ENCODE results near the gene OSTN.

OSTN gene

GRCh38 chr3:191303596-191303995 lies 104.6 kb downstream of the OSTN start:
- Histone ChIP-seq H2AK5ac (ENCODE audit: low read length) (no peak overlapping the region), H3K23ac (ENCODE audit: low read length) (no peak overlapping the region), H3K9ac (ENCODE audit: low read length) (no peak overlapping the region), H3K27ac (ENCODE audit: low read depth, low read length) (no peak overlapping the region), H2BK15ac (replicated peaks; ENCODE audit: low read depth) (no peak overlapping the region), H3K79me1 (ENCODE audit: low read length) (no peaks in the 10 kb centered on the region), H2BK120ac (ENCODE audit: low read depth, low read length) (no peak overlapping the region), H4K5ac (ENCODE audit: low read length) (no peak overlapping the region), H3K56ac (ENCODE audit: low read length) (no peak overlapping the region), H4K8ac (ENCODE audit: low read depth, low read length) (no peak overlapping the region), H3K4me1 (ENCODE audit: control insufficient read depth, low read depth, low read length) (peaks cover 2% of the 10 kb centered on the region), H3K36me3 (ENCODE audit: control insufficient read depth, insufficient read depth, low read length) (no peaks in the 10 kb centered on the region), H3K79me2 (ENCODE audit: control insufficient read depth, insufficient read depth, low read length) (no peaks in the 10 kb centered on the region), H3K4me3 (ENCODE audit: low read length) (no peak overlapping the region), H3K27me3 (ENCODE audit: insufficient read depth, low read length, poor library complexity) (no peaks in the 10 kb centered on the region), H2BK5ac (ENCODE audit: low read length) (no peak overlapping the region), H3K18ac (ENCODE audit: low read length) (no peak overlapping the region), H3K4ac (ENCODE audit: low read depth, low read length) (no peak overlapping the region), H3K4me2 (ENCODE audit: low read length) (no peak overlapping the region)
- DNase-seq: no peak
- WGBS (ENCODE audit: extremely low coverage, insufficient coverage, low lambda C conversion rate): no CpG with 5 or more reads among the region's 3 CpGs

GRCh38 chr3:191306428-191306827 lies 107.4 kb downstream of the OSTN start:
- Histone ChIP-seq H2BK120ac (ENCODE audit: low read depth, low read length) (no peak overlapping the region), H3K18ac (ENCODE audit: low read length) (no peak overlapping the region), H3K79me1 (ENCODE audit: low read length) (no peaks in the 10 kb centered on the region), H2AK5ac (ENCODE audit: low read length) (no peak overlapping the region), H4K5ac (ENCODE audit: low read length) (no peak overlapping the region), H3K36me3 (ENCODE audit: control insufficient read depth, insufficient read depth, low read length) (no peaks in the 10 kb centered on the region), H3K56ac (ENCODE audit: low read length) (no peak overlapping the region), H3K23ac (ENCODE audit: low read length) (no peak overlapping the region), H4K8ac (ENCODE audit: low read depth, low read length) (no peak overlapping the region), H3K79me2 (ENCODE audit: control insufficient read depth, insufficient read depth, low read length) (no peaks in the 10 kb centered on the region), H3K4me2 (ENCODE audit: low read length) (no peak overlapping the region), H3K4me1 (ENCODE audit: control insufficient read depth, low read depth, low read length) (peaks cover 2% of the 10 kb centered on the region), H3K9ac (ENCODE audit: low read length) (no peak overlapping the region), H3K27me3 (ENCODE audit: insufficient read depth, low read length, poor library complexity) (no peaks in the 10 kb centered on the region), H2BK15ac (replicated peaks; ENCODE audit: low read depth) (no peak overlapping the region), H3K4me3 (ENCODE audit: low read length) (no peak overlapping the region), H3K27ac (ENCODE audit: low read depth, low read length) (no peak overlapping the region), H3K4ac (ENCODE audit: low read depth, low read length) (no peak overlapping the region), H2BK5ac (ENCODE audit: low read length) (no peak overlapping the region)
- no peak for DNase-seq
- no CpG with 5 or more reads among the region's 4 CpGs for WGBS (ENCODE audit: extremely low coverage, insufficient coverage, low lambda C conversion rate)

GRCh38 chr3:191307341-191307740 lies 108.3 kb downstream of the OSTN start:
- no peaks in the 10 kb centered on the region for H3K79me2 ChIP-seq (ENCODE audit: control insufficient read depth, insufficient read depth, low read length)
- H3K4me1 ChIP-seq (ENCODE audit: control insufficient read depth, low read depth, low read length): peaks cover 2% of the 10 kb centered on the region
- H3K9ac ChIP-seq (ENCODE audit: low read length): no peak overlapping the region
- no CpG with 5 or more reads among the region's 4 CpGs for WGBS (ENCODE audit: extremely low coverage, insufficient coverage, low lambda C conversion rate)
- H3K4me2 ChIP-seq (ENCODE audit: low read length): no peak overlapping the region
- H3K27me3 ChIP-seq (ENCODE audit: insufficient read depth, low read length, poor library complexity): no peaks in the 10 kb centered on the region
- H2BK15ac ChIP-seq (replicated peaks; ENCODE audit: low read depth): no peak overlapping the region
- H3K79me1 ChIP-seq (ENCODE audit: low read length): no peaks in the 10 kb centered on the region
- H2BK120ac ChIP-seq (ENCODE audit: low read depth, low read length): no peak overlapping the region
- H3K27ac ChIP-seq (ENCODE audit: low read depth, low read length): no peak overlapping the region
- no peak overlapping the region for H3K23ac ChIP-seq (ENCODE audit: low read length)
- H4K8ac ChIP-seq (ENCODE audit: low read depth, low read length): no peak overlapping the region
- no peak overlapping the region for H2BK5ac ChIP-seq (ENCODE audit: low read length)
- H3K4ac ChIP-seq (ENCODE audit: low read depth, low read length): no peak overlapping the region
- no peak overlapping the region for H3K56ac ChIP-seq (ENCODE audit: low read length)
- no peak for DNase-seq
- no peak overlapping the region for H3K4me3 ChIP-seq (ENCODE audit: low read length)
- H3K36me3 ChIP-seq (ENCODE audit: control insufficient read depth, insufficient read depth, low read length): no peaks in the 10 kb centered on the region
- no peak overlapping the region for H2AK5ac ChIP-seq (ENCODE audit: low read length)
- H3K18ac ChIP-seq (ENCODE audit: low read length): no peak overlapping the region
- no peak overlapping the region for H4K5ac ChIP-seq (ENCODE audit: low read length)

GRCh38 chr3:191313296-191313695 lies 114.3 kb downstream of the OSTN start:
- Histone ChIP-seq H3K4ac (ENCODE audit: low read depth, low read length) (no peak overlapping the region), H3K79me2 (ENCODE audit: control insufficient read depth, insufficient read depth, low read length) (no peaks in the 10 kb centered on the region), H4K5ac (ENCODE audit: low read length) (no peak overlapping the region), H3K18ac (ENCODE audit: low read length) (no peak overlapping the region), H2BK15ac (replicated peaks; ENCODE audit: low read depth) (no peak overlapping the region), H3K36me3 (ENCODE audit: control insufficient read depth, insufficient read depth, low read length) (no peaks in the 10 kb centered on the region), H3K4me1 (ENCODE audit: control insufficient read depth, low read depth, low read length) (no peaks in the 10 kb centered on the region), H4K8ac (ENCODE audit: low read depth, low read length) (no peak overlapping the region), H3K56ac (ENCODE audit: low read length) (no peak overlapping the region), H3K9ac (ENCODE audit: low read length) (no peak overlapping the region), H3K23ac (ENCODE audit: low read length) (no peak overlapping the region), H2BK5ac (ENCODE audit: low read length) (no peak overlapping the region), H2AK5ac (ENCODE audit: low read length) (no peak overlapping the region), H2BK120ac (ENCODE audit: low read depth, low read length) (no peak overlapping the region), H3K27ac (ENCODE audit: low read depth, low read length) (no peak overlapping the region), H3K79me1 (ENCODE audit: low read length) (no peaks in the 10 kb centered on the region), H3K4me3 (ENCODE audit: low read length) (no peak overlapping the region), H3K4me2 (ENCODE audit: low read length) (no peak overlapping the region), H3K27me3 (ENCODE audit: insufficient read depth, low read length, poor library complexity) (no peaks in the 10 kb centered on the region)
- no peak for DNase-seq
- WGBS (ENCODE audit: extremely low coverage, insufficient coverage, low lambda C conversion rate): no CpG with 5 or more reads among the region's 2 CpGs

- Histone ChIP-seq H3K36me3 (ENCODE audit: control insufficient read depth, insufficient read depth, low read length) (no peaks in the 10 kb centered on the region), H2BK120ac (ENCODE audit: low read depth, low read length) (no peak overlapping the region), H3K27ac (ENCODE audit: low read depth, low read length) (no peak overlapping the region), H3K9ac (ENCODE audit: low read length) (no peak overlapping the region), H3K4me3 (ENCODE audit: low read length) (no peak overlapping the region), H2AK5ac (ENCODE audit: low read length) (no peak overlapping the region), H3K4ac (ENCODE audit: low read depth, low read length) (no peak overlapping the region), H3K79me2 (ENCODE audit: control insufficient read depth, insufficient read depth, low read length) (no peaks in the 10 kb centered on the region), H2BK15ac (replicated peaks; ENCODE audit: low read depth) (no peak overlapping the region), H3K4me1 (ENCODE audit: control insufficient read depth, low read depth, low read length) (no peaks in the 10 kb centered on the region), H3K4me2 (ENCODE audit: low read length) (no peak overlapping the region), H4K5ac (ENCODE audit: low read length) (no peak overlapping the region), H3K27me3 (ENCODE audit: insufficient read depth, low read length, poor library complexity) (no peaks in the 10 kb centered on the region), H3K79me1 (ENCODE audit: low read length) (no peaks in the 10 kb centered on the region), H3K18ac (ENCODE audit: low read length) (no peak overlapping the region), H3K23ac (ENCODE audit: low read length) (no peak overlapping the region), H2BK5ac (ENCODE audit: low read length) (no peak overlapping the region), H3K56ac (ENCODE audit: low read length) (no peak overlapping the region), H4K8ac (ENCODE audit: low read depth, low read length) (no peak overlapping the region)
- no CpG with 5 or more reads among the region's 5 CpGs for WGBS (ENCODE audit: extremely low coverage, insufficient coverage, low lambda C conversion rate)
- DNase-seq: no peak
Observed at GRCh38 chr3:191314109-191314728, 115.2 kb downstream of the OSTN start.
